A673 (cell line): Measurements from ENCODE around the gene ORC4. TPM values are rescaled to one million over a fixed set of nuclear protein-coding genes. Genes with fewer than 3 reads are reported as not detected.

Experiments
- BruUV-seq: library from RNA; stranded (reverse); fragments of 400-500 nt; replicated peaks from 2 replicates; lab custom pipeline; 2021; lab: Mats Ljungman, UMichigan
- CTCF ChIA-PET: fragments of 300-600 bp; sonication (Branson Sonifier 250); formaldehyde crosslinking; loops from one replicate; lab custom pipeline; 2022; ENCODE audit warnings: antibody characterized with exemption; lab: Charles Lee
- POLR2A ChIA-PET: fragments of 300-600 bp; sonication (Branson Sonifier 250); formaldehyde crosslinking; loops from one replicate; lab custom pipeline; 2022; ENCODE audit warnings: antibody characterized with exemption; ENCODE audit not compliant: low non-redundant PET; lab: Charles Lee
- DNase-seq: peaks from one replicate; pipeline ENCODE4 v3.0.0-alpha.2; 2015; ENCODE audit warnings: low spot score
- H3K27ac ChIP-seq: fragments of 200-600 bp; sonication (generic); 2 replicates; pipeline ENCODE4 v1.5.1; 2016; ENCODE audit warnings: mixed run types, low read depth, mild to moderate bottlenecking, mixed read lengths, antibody characterized with exemption, low read length; ENCODE audit not compliant: poor library complexity, severe bottlenecking
- H3K27me3 ChIP-seq: fragments of 200-600 bp; sonication (generic); replicated peaks from 2 replicates; pipeline ENCODE4 v1.6.1; 2017; ENCODE audit warnings: mixed run types, low read depth, mild to moderate bottlenecking, mixed read lengths, antibody characterized with exemption, low read length; ENCODE audit not compliant: insufficient read depth, poor library complexity
- H3K36me3 ChIP-seq: fragments of 200-600 bp; sonication (generic); 2 replicates; pipeline ENCODE4 v1.6.1; 2016; ENCODE audit warnings: mixed run types, mild to moderate bottlenecking, mixed read lengths, antibody characterized with exemption, low read length; ENCODE audit not compliant: insufficient read depth, poor library complexity, severe bottlenecking
- H3K4me1 ChIP-seq: fragments of 200-600 bp; sonication (generic); 2 replicates; pipeline ENCODE4 v1.6.1; 2017; ENCODE audit warnings: mixed run types, mild to moderate bottlenecking, mixed read lengths, antibody characterized with exemption, low read length; ENCODE audit not compliant: insufficient read depth, poor library complexity, severe bottlenecking
- H3K4me3 ChIP-seq: fragments of 200-600 bp; sonication (generic); 2 replicates; pipeline ENCODE4 v1.5.1; 2016; ENCODE audit warnings: low read depth, mixed run types, mild to moderate bottlenecking, mixed read lengths, low read length; ENCODE audit not compliant: poor library complexity, severe bottlenecking
- H3K9me3 ChIP-seq: fragments of 200-600 bp; sonication (generic); 2 replicates; pipeline ENCODE4 v1.6.1; 2016; ENCODE audit warnings: mixed run types, low read depth, mild to moderate bottlenecking, mixed read lengths, antibody characterized with exemption, low read length; ENCODE audit not compliant: poor library complexity, severe bottlenecking
- CTCF ChIP-seq: fragments of 300-800, 200-600 bp; sonication (generic); conservative IDR thresholded peaks from 2 replicates; pipeline ENCODE4 v1.5.1; 2017; ENCODE audit warnings: low read depth, mild to moderate bottlenecking, antibody characterized with exemption, low read length, moderate library complexity, mixed read lengths
- EZH2 ChIP-seq: fragments of 200-600 bp; sonication (generic); IDR thresholded peaks from 2 replicates; pipeline ENCODE4 v1.6.1; 2017; ENCODE audit warnings: borderline replicate concordance, low read depth, mild to moderate bottlenecking, mixed read lengths, antibody characterized with exemption, low read length; ENCODE audit not compliant: poor library complexity, severe bottlenecking
- intact Hi-C: fragments of 100-400 bp; cut with micrococcal nuclease; formaldehyde crosslinking; loops from one replicate; pipeline ENCODE4 v1.10.0; 2022; ENCODE audit not compliant: unreplicated experiment
- total RNA-seq: library from RNA; stranded (reverse); gene quantifications from 2 replicates; pipeline ENCODE4 v1.2.3, GENCODE V29; 2021

The ORC4 gene
- total RNA-seq, 1 experiment from 2014 or later, result 63.5 TPM

- BruUV-seq, result no TSS peak
- no peaks in the 10 kb centered on the region for H3K9me3 ChIP-seq
- H3K27ac ChIP-seq, result no peak overlapping the region
- peaks cover 7% of the 10 kb centered on the region for H3K4me1 ChIP-seq
- POLR2A ChIA-PET, result no interaction called here
- no peaks in the 10 kb centered on the region for H3K36me3 ChIP-seq
- CTCF ChIA-PET, result no interaction called here
- no peak overlapping the region for H3K4me3 ChIP-seq
- DNase-seq, result no peak
- intact Hi-C loops, result no loop called here
- TF ChIP-seq CTCF, result no peak
- TF ChIP-seq EZH2, result no peak
- H3K27me3 ChIP-seq, result no peaks in the 10 kb centered on the region
These were observed 131.9 kb downstream of the ORC4 start for GRCh38 chr2:147888680-147889079.

DNA sequence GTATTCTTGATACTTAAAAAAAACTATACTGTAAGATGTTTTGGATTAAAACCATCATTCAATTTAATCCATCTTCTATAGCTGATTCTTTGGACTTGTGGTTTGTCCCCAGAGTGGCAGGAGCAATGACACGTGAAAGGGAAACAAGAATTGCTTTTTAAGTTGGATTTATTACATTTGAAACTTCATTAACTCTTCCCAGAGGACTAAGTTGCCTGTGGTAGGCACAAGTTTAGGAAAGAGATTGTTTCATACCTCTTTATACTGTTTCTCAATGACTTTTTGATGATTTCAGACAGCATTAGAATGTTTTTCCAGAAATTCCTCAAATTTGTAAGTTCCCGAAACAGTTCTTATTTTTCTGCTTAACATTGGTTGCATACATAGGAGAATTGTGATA lies 134.4 kb downstream of the ORC4 start:
- POLR2A ChIA-PET, result no interaction called here
- no peak for DNase-seq
- H3K36me3 ChIP-seq, result no peaks in the 10 kb centered on the region
- no TSS peak for BruUV-seq
- CTCF ChIA-PET, result no interaction called here
- intact Hi-C loops, result no loop called here
- H3K27me3 ChIP-seq, result no peaks in the 10 kb centered on the region
- no peaks in the 10 kb centered on the region for H3K9me3 ChIP-seq
- peaks cover 11% of the 10 kb centered on the region for H3K4me1 ChIP-seq
- TF ChIP-seq EZH2, result no peak
- no peak for TF ChIP-seq CTCF
- no peak overlapping the region for H3K4me3 ChIP-seq
- H3K27ac ChIP-seq, result no peak overlapping the region

- no peaks in the 10 kb centered on the region for H3K27me3 ChIP-seq
- DNase-seq, result no peak
- intact Hi-C loops, result no loop called here
- no TSS peak for BruUV-seq
- H3K4me3 ChIP-seq, result no peak overlapping the region
- POLR2A ChIA-PET, result interaction anchor here (0.7 kb wide), 1 partner anchor 1058 kb away, joined by 3 read pairs; no protein-coding TSS in a partner anchor
- peaks cover 11% of the 10 kb centered on the region for H3K4me1 ChIP-seq
- H3K36me3 ChIP-seq, result no peaks in the 10 kb centered on the region
- no peak overlapping the region for H3K27ac ChIP-seq
- H3K9me3 ChIP-seq, result no peaks in the 10 kb centered on the region
- CTCF ChIA-PET, result no interaction called here
- TF ChIP-seq EZH2 (no peak), CTCF (no peak)
These were observed 135.7 kb downstream of the ORC4 start for GRCh38 chr2:147884830-147885229.
